Loucy (cell line): ENCODE measurements around the gene SLC9A9.

Source experiments
- H2AFZ ChIP-seq: fragments of 200-600 bp; sonication (generic); 2 replicates; pipeline ENCODE4 v1.6.0; 2016; ENCODE audit warnings: antibody characterized with exemption, mild to moderate bottlenecking, low read length, moderate library complexity
- H3F3A ChIP-seq: fragments of 200-600 bp; 2 replicates; pipeline ENCODE4 v1.6.0; 2016; ENCODE audit warnings: antibody characterized with exemption, low read depth, mild to moderate bottlenecking
- H3K27me3 ChIP-seq: fragments of 200-600 bp; sonication (generic); 2 replicates; pipeline ENCODE4 v1.6.1; 2014; ENCODE audit warnings: low read length, mild to moderate bottlenecking; ENCODE audit not compliant: insufficient read depth, poor library complexity, severe bottlenecking
- H3K36me3 ChIP-seq: fragments of 200-600 bp; sonication (generic); 2 replicates; pipeline ENCODE4 v1.6.1; 2016; ENCODE audit warnings: low read length; ENCODE audit not compliant: insufficient read depth
- H3K4me1 ChIP-seq: fragments of 200-600 bp; sonication (generic); 2 replicates; pipeline ENCODE4 v1.5.1; 2014; ENCODE audit warnings: low read length, mild to moderate bottlenecking; ENCODE audit not compliant: insufficient read depth, poor library complexity, severe bottlenecking
- H3K4me2 ChIP-seq: fragments of 200-600 bp; sonication (generic); 2 replicates; pipeline ENCODE4 v1.6.0; 2014; ENCODE audit warnings: antibody characterized with exemption, low read length, low read depth, mild to moderate bottlenecking; ENCODE audit not compliant: poor library complexity, severe bottlenecking
- H3K4me3 ChIP-seq: fragments of 200-600 bp; sonication (generic); 2 replicates; pipeline ENCODE4 v1.5.1; 2014; ENCODE audit warnings: low read length, mild to moderate bottlenecking, mixed read lengths; ENCODE audit not compliant: poor library complexity, severe bottlenecking
- H3K79me2 ChIP-seq: fragments of 200-600 bp; sonication (generic); 2 replicates; pipeline ENCODE4 v1.6.1; 2014; ENCODE audit warnings: low read length; ENCODE audit not compliant: insufficient read depth
- H3K9ac ChIP-seq: fragments of 200-600 bp; sonication (generic); 2 replicates; pipeline ENCODE4 v1.6.0; 2014; ENCODE audit warnings: mild to moderate bottlenecking, low read depth, low read length, moderate library complexity; ENCODE audit not compliant: poor library complexity, severe bottlenecking
- H3K9me2 ChIP-seq: fragments of 200-600 bp; sonication (generic); replicated peaks from 2 replicates; pipeline ENCODE4 v1.6.1; 2016; ENCODE audit warnings: low read depth, low read length, mixed read lengths
- H3K9me3 ChIP-seq: fragments of 200-600 bp; sonication (generic); 2 replicates; pipeline ENCODE4 v1.6.1; 2014; ENCODE audit warnings: mild to moderate bottlenecking, antibody characterized with exemption, low read length, low read depth; ENCODE audit not compliant: insufficient read depth
- H4K20me1 ChIP-seq: fragments of 200-600 bp; sonication (generic); 2 replicates; pipeline ENCODE4 v1.6.0; 2014; ENCODE audit warnings: antibody characterized with exemption, low read length, mild to moderate bottlenecking; ENCODE audit not compliant: insufficient read depth, poor library complexity, severe bottlenecking
- CTCF ChIP-seq: fragments of 200-600 bp; sonication (generic); conservative IDR thresholded peaks from 2 replicates; pipeline ENCODE4 v1.5.1; 2014; ENCODE audit warnings: mild to moderate bottlenecking, antibody characterized with exemption, low read length
- EZH2phosphoT487 ChIP-seq: fragments of 200-600 bp; IDR thresholded peaks from 2 replicates; pipeline ENCODE4 v1.6.1; 2018; ENCODE audit warnings: antibody characterized with exemption, mild to moderate bottlenecking, moderate library complexity, borderline replicate concordance

The SLC9A9 gene

GRCh38 chr3:143529798-143530197 lies 318.5 kb downstream of the SLC9A9 start:
- no peaks in the 10 kb centered on the region for H3F3A ChIP-seq
- H4K20me1 ChIP-seq = no peaks in the 10 kb centered on the region
- TF ChIP-seq EZH2phosphoT487 (no peak), CTCF (no peak)
- H3K27me3 ChIP-seq = no peaks in the 10 kb centered on the region
- H3K36me3 ChIP-seq = no peaks in the 10 kb centered on the region
- H3K9ac ChIP-seq = no peak overlapping the region
- no peak overlapping the region for H3K4me3 ChIP-seq
- no peaks in the 10 kb centered on the region for H3K9me3 ChIP-seq
- H3K79me2 ChIP-seq = no peaks in the 10 kb centered on the region
- no peak overlapping the region for H2AFZ ChIP-seq
- no peak overlapping the region for H3K4me2 ChIP-seq
- peaks cover 11% of the 10 kb centered on the region for H3K4me1 ChIP-seq
- H3K9me2 ChIP-seq = no peaks in the 10 kb centered on the region

- Histone ChIP-seq H3F3A (no peaks in the 10 kb centered on the region), H3K4me3 (no peak overlapping the region), H4K20me1 (no peaks in the 10 kb centered on the region), H3K9me3 (no peaks in the 10 kb centered on the region), H3K79me2 (no peaks in the 10 kb centered on the region), H3K4me1 (peaks cover 11% of the 10 kb centered on the region), H3K36me3 (no peaks in the 10 kb centered on the region), H3K9ac (no peak overlapping the region), H3K9me2 (no peaks in the 10 kb centered on the region), H2AFZ (0 out of 2 replicates have a peak overlapping the region, but pooled peaks have one; percentile 33), H3K4me2 (peak overlapping the region; percentile 17), H3K27me3 (no peaks in the 10 kb centered on the region)
- TF ChIP-seq EZH2phosphoT487 (no peak), CTCF (no peak)
Observed at GRCh38 chr3:143529018-143529478, 319.2 kb downstream of the SLC9A9 start.

GRCh38 chr3:143526011-143526545 lies 322.2 kb downstream of the SLC9A9 start:
- H3K9me2 ChIP-seq = no peaks in the 10 kb centered on the region
- no peak overlapping the region for H3K9ac ChIP-seq
- H3K9me3 ChIP-seq = no peaks in the 10 kb centered on the region
- H3K36me3 ChIP-seq = no peaks in the 10 kb centered on the region
- peaks cover 5% of the 10 kb centered on the region for H3K27me3 ChIP-seq
- no peak overlapping the region for H2AFZ ChIP-seq
- H3F3A ChIP-seq = no peaks in the 10 kb centered on the region
- no peak overlapping the region for H3K4me3 ChIP-seq
- no peak for TF ChIP-seq CTCF
- H3K4me2 ChIP-seq = no peak overlapping the region
- H3K79me2 ChIP-seq = no peaks in the 10 kb centered on the region
- no peaks in the 10 kb centered on the region for H4K20me1 ChIP-seq
- H3K4me1 ChIP-seq = peaks cover 11% of the 10 kb centered on the region
